Cardiac muscle cell (in vitro differentiated cells and primary cell): ENCODE measurements around the gene SMC4. TPM values are rescaled to one million over a fixed set of nuclear protein-coding genes. Genes with fewer than 3 reads are reported as not detected.

Source experiments
- DNase-seq, 2 donors: peaks; one replicate each; pipeline versions ENCODE4 v3.0.0 to v3.0.0-alpha.2; 2010 to 2017; ENCODE audit warnings: low read depth in 1 of 2, low spot score in 1 of 2
- H3K27ac ChIP-seq: fragments of 200-600 bp; sonication (generic); 2 replicates; pipeline ENCODE4 v1.5.1; 2016
- H3K27me3 ChIP-seq: fragments of 200-600 bp; sonication (generic); 2 replicates; pipeline ENCODE4 v1.6.0; 2016; ENCODE audit warnings: control low read depth
- H3K36me3 ChIP-seq: fragments of 200-600 bp; sonication (generic); 2 replicates; pipeline ENCODE4 v1.5.1; 2016; ENCODE audit warnings: control low read depth
- H3K4me1 ChIP-seq: fragments of 200-600 bp; sonication (generic); 2 replicates; pipeline ENCODE4 v1.8.1; 2017; ENCODE audit warnings: low read depth, mild to moderate bottlenecking, mixed run types
- H3K4me3 ChIP-seq: fragments of 200-600 bp; sonication (generic); 2 replicates; pipeline ENCODE4 v1.5.1; 2016; ENCODE audit warnings: mild to moderate bottlenecking
- H3K9me3 ChIP-seq: fragments of 200-600 bp; sonication (generic); 2 replicates; pipeline ENCODE4 v1.5.1; 2017; ENCODE audit warnings: low read depth, mild to moderate bottlenecking, control low read depth
- polyA plus RNA-seq: library from polyadenylated mRNA; unstranded; fragments of >200 nt; fragmentation: Nextera tagmentation; extraction: Ambion mirVana; gene quantifications from 2 replicates; pipeline ENCODE4 v1.2.1, GENCODE V29; 2016
- total RNA-seq: library from RNA; depleted of rRNA; stranded (reverse); fragments of >200 nt; gene quantifications from 2 replicates; pipeline ENCODE4 v1.2.3, GENCODE V29; 2016
- TF ChIP-seq, protein P1 (sequence below): IDR thresholded peaks from 2 replicates; pipeline ENCODE4 v1.5.1; 2012; ENCODE audit warnings: low read depth, mild to moderate bottlenecking, low read length

Gene SMC4
- total and polyA plus RNA-seq, 2 experiments from 2014 or later = 63.0 to 91.6 TPM

- TF ChIP-seq, protein P1, sequence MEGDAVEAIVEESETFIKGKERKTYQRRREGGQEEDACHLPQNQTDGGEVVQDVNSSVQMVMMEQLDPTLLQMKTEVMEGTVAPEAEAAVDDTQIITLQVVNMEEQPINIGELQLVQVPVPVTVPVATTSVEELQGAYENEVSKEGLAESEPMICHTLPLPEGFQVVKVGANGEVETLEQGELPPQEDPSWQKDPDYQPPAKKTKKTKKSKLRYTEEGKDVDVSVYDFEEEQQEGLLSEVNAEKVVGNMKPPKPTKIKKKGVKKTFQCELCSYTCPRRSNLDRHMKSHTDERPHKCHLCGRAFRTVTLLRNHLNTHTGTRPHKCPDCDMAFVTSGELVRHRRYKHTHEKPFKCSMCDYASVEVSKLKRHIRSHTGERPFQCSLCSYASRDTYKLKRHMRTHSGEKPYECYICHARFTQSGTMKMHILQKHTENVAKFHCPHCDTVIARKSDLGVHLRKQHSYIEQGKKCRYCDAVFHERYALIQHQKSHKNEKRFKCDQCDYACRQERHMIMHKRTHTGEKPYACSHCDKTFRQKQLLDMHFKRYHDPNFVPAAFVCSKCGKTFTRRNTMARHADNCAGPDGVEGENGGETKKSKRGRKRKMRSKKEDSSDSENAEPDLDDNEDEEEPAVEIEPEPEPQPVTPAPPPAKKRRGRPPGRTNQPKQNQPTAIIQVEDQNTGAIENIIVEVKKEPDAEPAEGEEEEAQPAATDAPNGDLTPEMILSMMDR = no peak
- peak in 1 of 2 donors; percentile 89 for DNase-seq
Observed at GRCh38 chr3:160473978-160474377, 74.5 kb downstream of the SMC4 start.

DNA sequence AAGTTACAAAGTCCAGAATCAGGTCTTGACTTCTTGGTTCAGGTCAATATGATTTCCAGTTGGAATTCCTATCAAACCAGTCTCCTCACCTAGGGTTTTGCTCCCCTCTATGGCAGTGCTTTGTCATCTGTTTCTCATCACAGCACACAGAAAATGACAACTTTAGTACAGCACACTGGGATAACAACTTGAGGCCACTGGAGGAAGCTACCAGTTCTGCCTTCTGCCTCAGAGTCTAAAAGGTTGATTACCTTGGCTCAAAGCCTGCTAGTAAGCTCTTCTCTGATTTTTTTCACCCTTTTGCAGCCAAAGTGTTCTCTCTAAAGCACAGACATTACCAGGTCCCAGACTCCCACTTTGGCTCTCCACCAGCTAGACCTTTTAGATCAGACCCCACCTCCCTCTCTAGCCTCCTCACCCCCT, 75.0 kb downstream of the SMC4 start:
- no peaks in the 10 kb centered on the region for H3K4me1 ChIP-seq
- no peaks in the 10 kb centered on the region for H3K36me3 ChIP-seq
- TF ChIP-seq, protein P1 = no peak
- H3K27ac ChIP-seq = no peak overlapping the region
- H3K27me3 ChIP-seq = no peaks in the 10 kb centered on the region
- H3K4me3 ChIP-seq = no peak overlapping the region
- no peaks in the 10 kb centered on the region for H3K9me3 ChIP-seq
- peak in 1 of 2 donors; percentile 49 for DNase-seq

More at GRCh38 chr3:160473978-160474377, 74.5 kb downstream of the SMC4 start:
- no peaks in the 10 kb centered on the region for H3K4me1 ChIP-seq
- no peak overlapping the region for H3K4me3 ChIP-seq
- H3K27ac ChIP-seq = no peak overlapping the region
- H3K9me3 ChIP-seq = no peaks in the 10 kb centered on the region
- no peaks in the 10 kb centered on the region for H3K36me3 ChIP-seq
- no peaks in the 10 kb centered on the region for H3K27me3 ChIP-seq

DNA sequence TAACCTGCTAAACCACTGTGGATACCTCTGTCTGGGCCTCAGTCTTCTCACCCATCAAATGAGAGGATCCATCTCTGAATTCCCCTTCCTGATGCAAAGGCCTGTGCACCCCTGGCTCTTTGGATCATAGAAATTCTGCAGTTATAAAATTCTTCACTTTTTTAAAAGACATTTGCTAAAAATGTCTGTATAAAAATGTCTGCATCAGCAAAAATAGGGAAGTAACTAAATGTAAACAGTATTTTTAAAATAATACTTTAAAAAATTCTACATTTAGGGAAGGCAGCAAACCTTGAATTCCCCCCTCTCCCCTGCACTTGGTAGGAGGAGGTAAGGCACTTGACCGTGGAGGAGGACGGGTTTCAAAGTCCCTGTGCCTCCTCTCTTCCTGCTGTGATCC, 75.7 kb downstream of the SMC4 start:
- no peak overlapping the region for H3K27ac ChIP-seq
- no peaks in the 10 kb centered on the region for H3K4me1 ChIP-seq
- no peak overlapping the region for H3K4me3 ChIP-seq
- TF ChIP-seq, protein P1 = no peak
- H3K27me3 ChIP-seq = no peaks in the 10 kb centered on the region
- DNase-seq = no peak
- H3K9me3 ChIP-seq = no peaks in the 10 kb centered on the region
- H3K36me3 ChIP-seq = no peaks in the 10 kb centered on the region

- Histone ChIP-seq H3K27me3 (no peaks in the 10 kb centered on the region), H3K4me3 (no peak overlapping the region), H3K4me1 (no peaks in the 10 kb centered on the region), H3K9me3 (no peaks in the 10 kb centered on the region), H3K27ac (no peak overlapping the region), H3K36me3 (no peaks in the 10 kb centered on the region)
- DNase-seq = no peak
- TF ChIP-seq, protein P1 = no peak
Observed at GRCh38 chr3:160475884-160476283, 76.4 kb downstream of the SMC4 start.

GRCh38 chr3:160477750-160478149, 78.3 kb downstream of the SMC4 start:
- Histone ChIP-seq H3K36me3 (no peaks in the 10 kb centered on the region), H3K4me3 (no peak overlapping the region), H3K4me1 (no peaks in the 10 kb centered on the region), H3K27me3 (no peaks in the 10 kb centered on the region), H3K9me3 (no peaks in the 10 kb centered on the region), H3K27ac (no peak overlapping the region)
- DNase-seq = peak in 1 of 2 donors; percentile 2
- TF ChIP-seq, protein P1 = no peak

GRCh38 chr3:160478338-160478737, 78.9 kb downstream of the SMC4 start:
- peak in 1 of 2 donors; percentile 48 for DNase-seq
- H3K9me3 ChIP-seq = no peaks in the 10 kb centered on the region
- no peak overlapping the region for H3K27ac ChIP-seq
- TF ChIP-seq, protein P1 = no peak
- H3K4me3 ChIP-seq = no peak overlapping the region
- H3K27me3 ChIP-seq = no peaks in the 10 kb centered on the region
- H3K4me1 ChIP-seq = no peaks in the 10 kb centered on the region
- no peaks in the 10 kb centered on the region for H3K36me3 ChIP-seq
